HepG2 (cell line): ENCODE measurements around the gene MYH7. TPM values are rescaled to one million over a fixed set of nuclear protein-coding genes. Genes with fewer than 3 reads are reported as not detected.

Source experiments
- ATAC-seq: fragments of 200-7000 bp; cut with Tn5 transposase; 3 replicates; pipeline ENCODE4 v1.9.1; 2020; ENCODE audit warnings: mild to moderate bottlenecking, moderate library complexity
- BruUV-seq: library from RNA; stranded (reverse); fragments of 400-500 nt; replicated peaks from 2 replicates; lab custom pipeline; 2021; lab: Mats Ljungman, UMichigan
- CTCF ChIA-PET: fragments of 300-600 bp; formaldehyde crosslinking; extraction: SDS; loops from one replicate; lab custom pipeline; 2021; ENCODE audit warnings: low total read pairs, inconsistent platforms, low intra/inter-chr PET ratio; lab: Yijun Ruan, JAX
- POLR2A ChIA-PET: fragments of 350-600 bp; sonication (Branson Sonifier 250); formaldehyde crosslinking; loops from one replicate; lab custom pipeline; 2020; ENCODE audit warnings: antibody characterized with exemption, inconsistent platforms; lab: Yijun Ruan, JAX
- DNase-seq: peaks from one replicate; pipeline ENCODE4 v3.0.0-alpha.2; 2015; ENCODE audit warnings: low spot score
- FAIRE-seq: peaks from 3 replicates; lab custom pipeline; 2011; peaks lifted over from hg19 to GRCh38; lab: Jason Lieb, UNC
- H2AFZ ChIP-seq: one replicate; pipeline ENCODE4 v1.6.1; 2011; ENCODE audit warnings: low read length, inconsistent platforms
- H3K27ac ChIP-seq: fragments of 300-600 bp; 3 replicates; pipeline ENCODE4 v1.8.0; 2011; ENCODE audit warnings: mixed run types, mild to moderate bottlenecking, mixed read lengths, low read length, inconsistent platforms; ENCODE audit not compliant: insufficient read depth; ENCODE audit errors: extremely low read length
- H3K27me3 ChIP-seq, 2 experiments: fragments of 200-600 bp in 1 of 2; 2 replicates in 1 of 2; 3 replicates in 1 of 2; pipeline versions ENCODE4 v1.6.0 to v1.8.0; 2011; ENCODE audit warnings: low read length in 2 of 2, mild to moderate bottlenecking in 2 of 2, moderate library complexity in 2 of 2, inconsistent platforms in 1 of 2; ENCODE audit not compliant: insufficient read depth in 2 of 2, control insufficient read depth in 1 of 2
- H3K36me3 ChIP-seq, 2 experiments: fragments of 200-600 bp in 1 of 2; replicated peaks in 1 of 2; 2 replicates in 1 of 2; 3 replicates in 1 of 2; pipeline versions ENCODE4 v1.5.1 to v1.8.0; 2011; ENCODE audit warnings: low read length in 2 of 2, inconsistent platforms in 1 of 2; ENCODE audit not compliant: insufficient read depth in 2 of 2, control insufficient read depth in 1 of 2
- H3K4me1 ChIP-seq: 2 replicates; pipeline ENCODE4 v1.5.1; 2012; ENCODE audit warnings: low read length, inconsistent platforms; ENCODE audit not compliant: insufficient read depth
- H3K4me2 ChIP-seq: 2 replicates; pipeline ENCODE4 v1.6.0; 2011; ENCODE audit warnings: low read depth, low read length, inconsistent platforms
- H3K4me3 ChIP-seq, 3 experiments: fragments of 200-600 bp in 1 of 3; sonication (generic), shearing (Covaris generic) in 1 of 3; replicated peaks in 1 of 3; 2 replicates each; pipeline ENCODE4 v1.5.1; 2011 to 2016; ENCODE audit warnings: low read length in 3 of 3, inconsistent platforms in 2 of 3, low read depth in 2 of 3, mild to moderate bottlenecking in 2 of 3, control low read depth in 1 of 3, mixed read lengths in 1 of 3; ENCODE audit not compliant: insufficient read depth in 1 of 3
- H3K79me2 ChIP-seq: one replicate; pipeline ENCODE4 v1.6.1; 2011; ENCODE audit warnings: low read length, inconsistent platforms; ENCODE audit not compliant: insufficient read depth
- H3K9ac ChIP-seq: 2 replicates; pipeline ENCODE4 v1.6.0; 2011; ENCODE audit warnings: mild to moderate bottlenecking, low read depth, low read length, inconsistent platforms; ENCODE audit not compliant: insufficient read depth
- H3K9me3 ChIP-seq: 2 replicates; pipeline ENCODE4 v1.5.1; 2012; ENCODE audit warnings: mild to moderate bottlenecking, low read length
- H4K20me1 ChIP-seq: 2 replicates; pipeline ENCODE4 v1.6.0; 2011; ENCODE audit warnings: inconsistent platforms, mild to moderate bottlenecking, low read length, moderate library complexity; ENCODE audit not compliant: insufficient read depth
- DMAP1 ChIP-seq: IDR thresholded peaks from 2 replicates; pipeline ENCODE4 v1.6.1; 2016
- EP300 ChIP-seq, 3 experiments: sonication (generic) in 1 of 3; formaldehyde crosslinking in 1 of 3; IDR thresholded peaks; 2 replicates each; pipeline versions ENCODE4 v1.5.1 to v1.6.1; 2011 to 2020; ENCODE audit warnings: low read depth in 2 of 3, low read length in 2 of 3, borderline replicate concordance in 1 of 3, improper control_type of control experiment in 1 of 3, mild to moderate bottlenecking in 1 of 3, missing genetic modification reagents in 1 of 3, moderate library complexity in 1 of 3
- FOXJ3 ChIP-seq: sonication (generic); formaldehyde crosslinking; IDR thresholded peaks from 2 replicates; pipeline ENCODE4 v1.4.0; 2020; ENCODE audit warnings: missing genetic modification reagents, mild to moderate bottlenecking, borderline replicate concordance
- HHEX ChIP-seq: IDR thresholded peaks from 2 replicates; pipeline ENCODE4 v1.6.1; 2016; ENCODE audit warnings: control low read depth
- HMGA1 ChIP-seq: sonication (generic); formaldehyde crosslinking; conservative IDR thresholded peaks from 2 replicates; pipeline ENCODE4 v1.4.0; 2020; ENCODE audit warnings: missing genetic modification reagents
- IRF2 ChIP-seq: IDR thresholded peaks from 2 replicates; pipeline ENCODE4 v1.6.1; 2018; ENCODE audit warnings: missing genetic modification reagents, missing compliant biosample characterization
- RFXANK ChIP-seq: IDR thresholded peaks from 2 replicates; pipeline ENCODE4 v1.6.1; 2016
- SCMH1 ChIP-seq: sonication (generic); formaldehyde crosslinking; IDR thresholded peaks from 2 replicates; pipeline ENCODE4 v1.9.0; 2021; ENCODE audit warnings: missing genetic modification reagents, mild to moderate bottlenecking, borderline replicate concordance
- SETDB1 ChIP-seq: sonication (generic); formaldehyde crosslinking; IDR thresholded peaks from 2 replicates; pipeline ENCODE4 v1.5.1; 2020; ENCODE audit warnings: missing genetic modification reagents, mild to moderate bottlenecking, borderline replicate concordance
- SP4 ChIP-seq: sonication (generic); formaldehyde crosslinking; IDR thresholded peaks from 2 replicates; pipeline ENCODE4 v1.8.1; 2023; ENCODE audit warnings: mild to moderate bottlenecking, missing genetic modification reagents
- TARDBP ChIP-seq: sonication (generic); formaldehyde crosslinking; IDR thresholded peaks from 2 replicates; pipeline ENCODE4 v1.8.0; 2022; ENCODE audit warnings: mild to moderate bottlenecking, missing genetic modification reagents
- ZFX ChIP-seq: sonication (generic); formaldehyde crosslinking; IDR thresholded peaks from 2 replicates; pipeline ENCODE4 v1.4.0; 2020; ENCODE audit warnings: mild to moderate bottlenecking, low read depth, missing genetic modification reagents, moderate library complexity
- ZNF205 ChIP-seq: IDR thresholded peaks from 2 replicates; pipeline ENCODE4 v1.6.1; 2018; ENCODE audit warnings: missing biosample characterization, missing genetic modification reagents
- ZNF274 ChIP-seq: sonication (generic); formaldehyde crosslinking; IDR thresholded peaks from 2 replicates; pipeline ENCODE4 v1.5.1; 2020; ENCODE audit warnings: mild to moderate bottlenecking, missing genetic modification reagents
- ZNF282 ChIP-seq: fragments of 450-650 bp; IDR thresholded peaks from 2 replicates; pipeline ENCODE4 v1.6.1; 2018; ENCODE audit not compliant: partially characterized antibody
- ZNF337 ChIP-seq: sonication (generic); formaldehyde crosslinking; IDR thresholded peaks from 2 replicates; pipeline ENCODE4 v1.5.1; 2020; ENCODE audit warnings: missing genetic modification reagents, low read depth, mild to moderate bottlenecking, borderline replicate concordance
- ZNF562 ChIP-seq: sonication (generic); formaldehyde crosslinking; IDR thresholded peaks from 2 replicates; pipeline ENCODE4 v1.8.0; 2022; ENCODE audit warnings: missing genetic modification reagents, borderline replicate concordance
- ZNF629 ChIP-seq: sonication (generic); formaldehyde crosslinking; conservative IDR thresholded peaks from 2 replicates; pipeline ENCODE4 v1.5.0; 2020; ENCODE audit warnings: missing genetic modification reagents
- ZNF780A ChIP-seq: sonication (generic); formaldehyde crosslinking; IDR thresholded peaks from 2 replicates; pipeline ENCODE4 v1.8.0; 2022; ENCODE audit warnings: mild to moderate bottlenecking, missing genetic modification reagents, moderate library complexity
- WGBS: methylation state at CpG from one replicate; pipeline ENCODE4 v1.1.6; 2017; ENCODE audit warnings: low lambda C conversion rate; 5-methylcytosine and 5-hydroxymethylcytosine counted together
- in situ Hi-C: cut with HindIII; loops from 2 replicates; pipeline ENCODE4 v1.10.0; 2017; ENCODE audit warnings: low pct_unique_long_range_greater_than_20kb; ENCODE audit not compliant: extremely low pct_ligation_motif_present
- intact Hi-C: fragments of 100-400 bp; cut with micrococcal nuclease; formaldehyde crosslinking; loops from one replicate; pipeline ENCODE4 v1.10.0; 2022; ENCODE audit not compliant: unreplicated experiment
- polyA plus RNA-seq, 8 experiments: library from polyadenylated mRNA; depleted of rRNA in 3 of 8; stranded (reverse) in 7 of 8; unstranded in 1 of 8; fragments of >200 nt; fragmentation: Illumina TruSeq in 4 of 8; extraction: Trizol in 4 of 8; gene quantifications; 2 replicates each; pipeline versions ENCODE4 v1.2.1 to v1.2.3, GENCODE V29; 2011 to 2016; ENCODE audit warnings: low read depth in 4 of 8, missing spikeins in 1 of 8, mixed read lengths in 1 of 8; ENCODE audit not compliant: insufficient read depth in 1 of 8
- total RNA-seq, 5 experiments: library from RNA; depleted of rRNA; stranded (reverse); fragments of >200 nt; fragmentation: Illumina TruSeq; extraction: Trizol; gene quantifications; 2 replicates each; pipeline ENCODE4 v1.2.3, GENCODE V29; 2016; ENCODE audit warnings: low read depth in 1 of 5
- TF ChIP-seq, protein P1 (sequence below): sonication (generic); formaldehyde crosslinking; IDR thresholded peaks from 2 replicates; pipeline ENCODE4 v1.4.0; 2020; ENCODE audit warnings: mild to moderate bottlenecking, missing genetic modification reagents

MYH7 gene
- total and polyA plus RNA-seq, 2 of the 13 experiments (the other 11 are each of a cell fraction or from before 2014, with no cell fraction given): 0.04 TPM; not detected in 1

DNA sequence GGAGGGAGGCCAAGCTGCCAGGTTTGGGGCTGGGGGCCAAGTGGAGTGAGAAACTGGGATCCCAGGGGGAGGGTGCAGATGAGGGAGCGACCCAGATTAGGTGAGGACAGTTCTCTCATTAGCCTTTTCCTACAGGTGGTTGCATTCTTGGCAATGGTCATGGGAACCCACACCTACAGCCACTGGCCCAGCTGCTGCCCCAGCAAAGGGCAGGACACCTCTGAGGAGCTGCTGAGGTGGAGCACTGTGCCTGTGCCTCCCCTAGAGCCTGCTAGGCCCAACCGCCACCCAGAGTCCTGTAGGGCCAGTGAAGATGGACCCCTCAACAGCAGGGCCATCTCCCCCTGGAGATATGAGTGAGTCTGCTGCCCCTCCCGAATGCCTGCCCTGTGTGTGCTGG, 62.4 kb downstream of the MYH7 start:
- no peak overlapping the region for H3K9ac ChIP-seq
- H3K27ac ChIP-seq: no peak overlapping the region
- no peaks in the 10 kb centered on the region for H4K20me1 ChIP-seq
- CTCF ChIA-PET: no interaction called here
- WGBS: 10% methylated on average over 3 of the region's 3 CpGs
- no peak overlapping the region for H3K4me2 ChIP-seq
- no peak for TF ChIP-seq HHEX (CRISPR knock-in tag)
- no peak for TF ChIP-seq ZNF274 (CRISPR knock-in tag)
- no peak for TF ChIP-seq SCMH1 (CRISPR knock-in tag)
- TF ChIP-seq TARDBP (CRISPR knock-in tag): no peak
- no peak for TF ChIP-seq HMGA1 (CRISPR knock-in tag)
- TF ChIP-seq ZNF629 (CRISPR knock-in tag): no peak
- TF ChIP-seq ZNF282: no peak
- TF ChIP-seq, all 625 proteins: peak for 0
- no peaks in the 10 kb centered on the region for H3K4me1 ChIP-seq
- ATAC-seq (no peak), FAIRE-seq (no peak), DNase-seq (no peak)
- H3K79me2 ChIP-seq: no peaks in the 10 kb centered on the region
- no peaks in the 10 kb centered on the region for H3K36me3 ChIP-seq
- no peak overlapping the region for H2AFZ ChIP-seq
- POLR2A ChIA-PET: no interaction called here
- no TSS peak for BruUV-seq
- peaks cover 27 to 91% of the 10 kb centered on the region in 2 experiments for H3K27me3 ChIP-seq
- intact Hi-C loops: no loop called here
- no peaks in the 10 kb centered on the region for H3K9me3 ChIP-seq
- no peak overlapping the region for H3K4me3 ChIP-seq
- in situ Hi-C loops: no loop called here

DNA sequence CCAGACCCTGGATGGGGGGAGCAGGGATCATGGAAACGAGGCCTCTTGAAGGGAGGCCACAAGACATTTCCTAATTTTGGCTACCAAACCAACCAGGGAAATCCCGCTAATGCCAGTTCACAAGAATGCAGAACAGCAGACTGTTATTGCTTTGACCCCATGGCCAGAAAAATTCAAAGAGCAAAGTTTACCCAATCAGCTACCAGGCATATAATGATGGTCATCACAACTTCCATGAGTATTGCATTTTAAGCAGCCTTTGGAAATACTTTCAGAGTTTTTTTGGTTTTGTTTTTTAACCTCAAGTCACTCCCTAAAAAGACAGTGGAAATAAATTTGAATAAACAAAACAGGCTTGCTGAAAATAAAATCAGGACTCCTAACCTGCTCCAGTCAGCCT, 63.0 kb downstream of the MYH7 start, which contains the start of gene IL25:
IL25 (plus strand) TSS at position 301 of the 400 bp plus-strand sequence.
- no peak for FAIRE-seq
- Histone ChIP-seq H3K36me3 (no peaks in the 10 kb centered on the region), H3K27me3 (peaks cover 24 to 91% of the 10 kb centered on the region in 2 experiments), H3K4me3 (no peak within 1 kb of the TSS), H3K9ac (no peak within 1 kb of the TSS), H3K4me1 (no peaks in the 10 kb centered on the region), H3K79me2 (no peaks in the 10 kb centered on the region), H3K4me2 (no peak within 1 kb of the TSS), H2AFZ (no peak within 1 kb of the TSS), H4K20me1 (no peaks in the 10 kb centered on the region), H3K27ac (no peak within 1 kb of the TSS), H3K9me3 (no peaks in the 10 kb centered on the region)
- no peak for DNase-seq
- 1% methylated on average over 2 of the region's 2 CpGs for WGBS
- no peak for ATAC-seq
- POLR2A ChIA-PET: no interaction called here
- intact Hi-C loops (no loop called here), in situ Hi-C loops (no loop called here)
- CTCF ChIA-PET: no interaction called here
- BruUV-seq: no TSS peak
- TF ChIP-seq, protein P1, sequence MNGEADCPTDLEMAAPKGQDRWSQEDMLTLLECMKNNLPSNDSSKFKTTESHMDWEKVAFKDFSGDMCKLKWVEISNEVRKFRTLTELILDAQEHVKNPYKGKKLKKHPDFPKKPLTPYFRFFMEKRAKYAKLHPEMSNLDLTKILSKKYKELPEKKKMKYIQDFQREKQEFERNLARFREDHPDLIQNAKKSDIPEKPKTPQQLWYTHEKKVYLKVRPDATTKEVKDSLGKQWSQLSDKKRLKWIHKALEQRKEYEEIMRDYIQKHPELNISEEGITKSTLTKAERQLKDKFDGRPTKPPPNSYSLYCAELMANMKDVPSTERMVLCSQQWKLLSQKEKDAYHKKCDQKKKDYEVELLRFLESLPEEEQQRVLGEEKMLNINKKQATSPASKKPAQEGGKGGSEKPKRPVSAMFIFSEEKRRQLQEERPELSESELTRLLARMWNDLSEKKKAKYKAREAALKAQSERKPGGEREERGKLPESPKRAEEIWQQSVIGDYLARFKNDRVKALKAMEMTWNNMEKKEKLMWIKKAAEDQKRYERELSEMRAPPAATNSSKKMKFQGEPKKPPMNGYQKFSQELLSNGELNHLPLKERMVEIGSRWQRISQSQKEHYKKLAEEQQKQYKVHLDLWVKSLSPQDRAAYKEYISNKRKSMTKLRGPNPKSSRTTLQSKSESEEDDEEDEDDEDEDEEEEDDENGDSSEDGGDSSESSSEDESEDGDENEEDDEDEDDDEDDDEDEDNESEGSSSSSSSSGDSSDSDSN (CRISPR knock-in tag): no peak
- TF ChIP-seq FOXJ3 (CRISPR knock-in tag): no peak
- TF ChIP-seq ZNF562 (CRISPR knock-in tag): no peak
- no peak for TF ChIP-seq ZNF780A (CRISPR knock-in tag)
- TF ChIP-seq SP4 (CRISPR knock-in tag): no peak
- TF ChIP-seq DMAP1 (CRISPR knock-in tag): no peak
- TF ChIP-seq IRF2 (CRISPR knock-in tag): no peak
- no peak for TF ChIP-seq SETDB1 (CRISPR knock-in tag)
- no peak for TF ChIP-seq RFXANK (CRISPR knock-in tag)
- no peak for TF ChIP-seq ZFX (CRISPR knock-in tag)
- TF ChIP-seq ZNF205 (CRISPR knock-in tag): no peak
- TF ChIP-seq ZNF337 (CRISPR knock-in tag): no peak
- no peak for TF ChIP-seq EP300 (IDR thresholded peaks at IDR 0.05; ENCODE audit: low read depth in 2 of 2, low read length in 2 of 2)
- no peak for TF ChIP-seq EP300 (CRISPR knock-in tag; IDR thresholded peaks at IDR 0.05; ENCODE audit: borderline replicate concordance)
